ENCODE data around the gene FGFR1OP2.

DNA sequence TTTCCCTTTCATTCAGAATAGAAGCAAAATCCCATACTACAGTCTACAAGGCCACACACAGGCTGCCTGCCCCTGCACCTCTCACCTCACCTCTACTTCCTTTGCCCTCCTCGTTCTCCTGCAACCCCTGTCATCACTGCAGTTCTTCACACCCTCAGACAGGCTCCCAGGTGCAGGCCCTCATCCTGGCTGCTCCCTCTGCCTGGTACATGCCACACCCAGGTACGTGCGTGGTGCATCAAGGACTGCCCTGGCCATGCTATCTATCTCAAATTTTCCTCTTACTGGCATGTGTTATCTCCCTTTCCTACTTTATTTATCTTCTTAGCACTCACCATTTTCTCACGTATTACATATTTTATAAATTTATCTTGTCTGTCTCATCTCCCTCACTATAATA lies 51.6 kb downstream of the FGFR1OP2 start:
- TF ChIP-seq, protein P1, sequence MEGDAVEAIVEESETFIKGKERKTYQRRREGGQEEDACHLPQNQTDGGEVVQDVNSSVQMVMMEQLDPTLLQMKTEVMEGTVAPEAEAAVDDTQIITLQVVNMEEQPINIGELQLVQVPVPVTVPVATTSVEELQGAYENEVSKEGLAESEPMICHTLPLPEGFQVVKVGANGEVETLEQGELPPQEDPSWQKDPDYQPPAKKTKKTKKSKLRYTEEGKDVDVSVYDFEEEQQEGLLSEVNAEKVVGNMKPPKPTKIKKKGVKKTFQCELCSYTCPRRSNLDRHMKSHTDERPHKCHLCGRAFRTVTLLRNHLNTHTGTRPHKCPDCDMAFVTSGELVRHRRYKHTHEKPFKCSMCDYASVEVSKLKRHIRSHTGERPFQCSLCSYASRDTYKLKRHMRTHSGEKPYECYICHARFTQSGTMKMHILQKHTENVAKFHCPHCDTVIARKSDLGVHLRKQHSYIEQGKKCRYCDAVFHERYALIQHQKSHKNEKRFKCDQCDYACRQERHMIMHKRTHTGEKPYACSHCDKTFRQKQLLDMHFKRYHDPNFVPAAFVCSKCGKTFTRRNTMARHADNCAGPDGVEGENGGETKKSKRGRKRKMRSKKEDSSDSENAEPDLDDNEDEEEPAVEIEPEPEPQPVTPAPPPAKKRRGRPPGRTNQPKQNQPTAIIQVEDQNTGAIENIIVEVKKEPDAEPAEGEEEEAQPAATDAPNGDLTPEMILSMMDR (IDR thresholded peaks at IDR 0.05; ENCODE audit: insufficient read depth, low read depth, low read length), result no peak
- TF ChIP-seq EZH2 (IDR thresholded peaks at IDR 0.05; ENCODE audit: insufficient read depth, low read length), result no peak

Data from astrocyte (in vitro differentiated cells and primary cell).